Measurements from ENCODE around the gene PCDHGB7.
"Not testable (repeated sequence)": the region's sequence is repeated elsewhere in the genome, so short reads cannot be mapped to it uniquely, and the experiment has no call there.

PCDHGB7 gene

GRCh38 chr5:141397756-141398551 lies 19.5 kb upstream of the PCDHGB7 start, which contains the start of gene PCDHGB5:
TSS of gene PCDHGB5 (plus strand) at chr5:141397947. CDS start at chr5:141398128, 181 bp downstream.
- DNase-seq: not testable (repeated sequence)

GRCh38 chr5:141398608-141399007 lies 18.9 kb upstream of the PCDHGB7 start:
- no peak for DNase-seq

- no peak for DNase-seq
Observed at GRCh38 chr5:141399555-141400258, 17.8 kb upstream of the PCDHGB7 start.

- no peak for DNase-seq
Observed at GRCh38 chr5:141402553-141403243, 14.8 kb upstream of the PCDHGB7 start, which contains the start of gene PCDHGA9. TSS of gene PCDHGA9 (plus strand) at chr5:141402778. CDS start at chr5:141402953, 175 bp downstream.

- no peak for DNase-seq
Observed at GRCh38 chr5:141403387-141403786, 14.1 kb upstream of the PCDHGB7 start.

GRCh38 chr5:141407790-141408505 lies 9.5 kb upstream of the PCDHGB7 start, which contains the start of gene PCDHGB6:
TSS of gene PCDHGB6 (plus strand) at chr5:141408021. CDS start at chr5:141408203, 182 bp downstream.
- not testable (repeated sequence) for DNase-seq

GRCh38 chr5:141409598-141410306 lies 7.7 kb upstream of the PCDHGB7 start:
- DNase-seq: no peak

- DNase-seq: no peak
Observed at GRCh38 chr5:141411575-141411974, 5.9 kb upstream of the PCDHGB7 start.

GRCh38 chr5:141412854-141413539 lies 4.5 kb upstream of the PCDHGB7 start, which contains the start of gene PCDHGA10:
TSS of gene PCDHGA10 (plus strand) at chr5:141412987. CDS start at chr5:141413176, 189 bp downstream.
- DNase-seq: no peak

GRCh38 chr5:141413540-141414069 lies 3.9 kb upstream of the PCDHGB7 start:
- DNase-seq: no peak

GRCh38 chr5:141414548-141415274 lies 2.8 kb upstream of the PCDHGB7 start:
- not testable (repeated sequence) for DNase-seq

GRCh38 chr5:141415275-141415618 lies 2.2 kb upstream of the PCDHGB7 start:
- not testable (repeated sequence) for DNase-seq

GRCh38 chr5:141419074-141419880 lies 1.8 kb downstream of the PCDHGB7 start:
- no peak for DNase-seq

GRCh38 chr5:141420855-141421488 lies 3.5 kb downstream of the PCDHGB7 start, which contains the start of gene PCDHGA11:
TSS of gene PCDHGA11 (plus strand) at chr5:141421051. CDS start at chr5:141421228, 177 bp downstream.
- no peak for DNase-seq

- DNase-seq: no peak
Observed at GRCh38 chr5:141421489-141421855, 4.0 kb downstream of the PCDHGB7 start.

GRCh38 chr5:141422742-141423291 lies 5.3 kb downstream of the PCDHGB7 start:
- DNase-seq: no peak

- DNase-seq: no peak
Observed at GRCh38 chr5:141427783-141428426, 10.4 kb downstream of the PCDHGB7 start.

Data from NCI-H1105 treated with DMSO at 0.1 percent for 48 hours (cell line).